Spleen (tissue), 11 donors: Measurements from ENCODE around the gene LRRC4C. TPM values are rescaled to one million over a fixed set of nuclear protein-coding genes. Genes with fewer than 3 reads are reported as not detected.

Experiments
- DNase-seq: peaks from one replicate; pipeline ENCODE4 v3.0.0-alpha.2; 2020
- H3K27ac ChIP-seq, 8 donors: fragments of 200-600 bp; sonication (generic) in 7 of 8; 1 replicate in 4 of 8; 2 replicates in 4 of 8; pipeline versions ENCODE4 v1.5.0 to v1.8.0; 2016 to 2021; ENCODE audit warnings: inconsistent platforms in 4 of 8, mild to moderate bottlenecking in 4 of 8, moderate library complexity in 1 of 8
- H3K27me3 ChIP-seq, 7 donors: fragments of 200-600 bp; sonication (generic) in 6 of 7; replicated peaks in 1 of 7; 1 replicate in 4 of 7; 2 replicates in 3 of 7; pipeline versions ENCODE4 v1.5.0 to v1.8.0; 2016 to 2021; ENCODE audit warnings: inconsistent platforms in 3 of 7, mild to moderate bottlenecking in 1 of 7
- H3K36me3 ChIP-seq, 6 donors: fragments of 200-600 bp; sonication (generic) in 5 of 6; 1 replicate in 4 of 6; 2 replicates in 2 of 6; pipeline versions ENCODE4 v1.5.0 to v1.8.0; 2016 to 2021; ENCODE audit warnings: inconsistent platforms in 2 of 6
- H3K4me1 ChIP-seq, 6 donors: fragments of 200-600 bp; sonication (generic) in 5 of 6; 1 replicate in 3 of 6; 2 replicates in 3 of 6; pipeline versions ENCODE4 v1.5.0 to v1.8.0; 2016 to 2021; ENCODE audit warnings: inconsistent platforms in 3 of 6
- H3K4me3 ChIP-seq, 8 donors: fragments of 200-600 bp; sonication (generic) in 7 of 8; 1 replicate in 4 of 8; 2 replicates in 4 of 8; pipeline versions ENCODE4 v1.5.0 to v1.8.0; 2016 to 2021; ENCODE audit warnings: inconsistent platforms in 4 of 8, mild to moderate bottlenecking in 4 of 8, moderate library complexity in 2 of 8
- H3K9me3 ChIP-seq, 8 donors: fragments of 200-600 bp; sonication (generic) in 7 of 8; 1 replicate in 4 of 8; 2 replicates in 4 of 8; pipeline versions ENCODE4 v1.5.0 to v1.8.0; 2016 to 2021; ENCODE audit warnings: inconsistent platforms in 4 of 8
- POLR2A ChIP-seq, 3 donors: fragments of 450-650 bp; IDR thresholded peaks; one replicate each; pipeline ENCODE4 v1.5.1; 2017; ENCODE audit warnings: antibody characterized with exemption in 3 of 3, mild to moderate bottlenecking in 1 of 3
- POLR2AphosphoS5 ChIP-seq, 3 donors: sonication (generic); formaldehyde crosslinking; IDR thresholded peaks; one replicate each; pipeline ENCODE4 v1.5.1; 2017; ENCODE audit warnings: antibody characterized with exemption in 3 of 3
- WGBS, 5 donors: extraction: QIAGEN DNeasy Blood & Tissue Kit in 3 of 5; methylation state at CpG; one replicate each; pipeline versions ENCODE4 v1.1.5 to v1.1.7; 2013 to 2018; 5-methylcytosine and 5-hydroxymethylcytosine counted together
- intact Hi-C: fragments of 100-400 bp; cut with DNase I; formaldehyde crosslinking; loops from one replicate; pipeline ENCODE4 v1.15.0; 2023; ENCODE audit warnings: low total_unique reads
- polyA plus RNA-seq, 3 donors: library from polyadenylated mRNA; stranded (reverse); fragments of 200-250 nt; gene quantifications; one replicate each; pipeline ENCODE4 v1.2.1, GENCODE V29; 2013
- total RNA-seq, 7 donors: library from RNA; depleted of rRNA in 3 of 7; stranded (reverse); fragments of >200 nt in 3 of 7; fragmentation: NEBNext Ultra II Directional in 4 of 7; extraction: Animal tissue kit (Norgen Biotek cat#: 25700) in 4 of 7; gene quantifications; one replicate each; pipeline versions ENCODE4 v1.1.0 to v1.2.1, GENCODE V29; 2016 to 2021
- TF ChIP-seq, protein P1 (sequence below), 11 experiments: fragments of 200-600 bp in 7 of 11; fragments of 450-650 bp in 4 of 11; sonication (generic) in 4 of 11; IDR thresholded peaks in 8 of 11; conservative IDR thresholded peaks in 3 of 11; 1 replicate in 7 of 11; 2 replicates in 4 of 11; pipeline versions ENCODE4 v1.4.0 to v1.8.0; 2016 to 2021; ENCODE audit warnings: antibody characterized with exemption in 11 of 11, inconsistent platforms in 4 of 11, mild to moderate bottlenecking in 1 of 11
- donor health status: healthy with polysubstance abuse.
- donor health status: DM: no; HTN: no; CAD: no; lungs with moderate emphysema.
- donor health status: DM: no; HTN: no; CAD: no.
- donor health status: Bipolar disorder and iron deficiency.
- donor health status: healthy.
- donor health status: DM: no; HTN: no; CAD: no.
- donor health status: DM: yes; HTN: yes; CAD: no.

The LRRC4C gene
- total and polyA plus RNA-seq, 10 donors, result 0.15 to 8.9 (median 1.9) TPM

DNA sequence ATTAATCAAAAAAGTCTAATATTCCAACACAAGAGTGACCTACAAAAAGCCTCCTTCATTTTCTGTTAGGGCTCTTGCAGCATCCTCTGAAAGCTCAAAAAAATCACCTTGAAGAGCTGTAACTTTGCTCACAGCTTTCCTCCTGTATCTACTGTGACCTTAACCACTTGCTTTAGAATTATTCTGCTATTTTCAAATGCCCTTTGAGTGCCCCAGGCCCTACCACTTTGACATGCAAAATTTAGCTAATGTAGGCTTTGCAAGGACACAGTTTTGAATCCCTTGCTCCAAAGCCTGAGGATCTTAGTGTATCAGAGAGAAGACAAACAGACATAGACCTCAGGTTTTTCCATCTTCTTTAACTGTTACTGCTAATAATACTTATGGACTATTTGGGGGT lies 253.1 kb downstream of the LRRC4C start:
- DNase-seq, result no peak
- intact Hi-C loops, result no loop called here
- Histone ChIP-seq H3K9me3 (peaks cover 0 to 5% (median 0%) of the 10 kb centered on the region in 8 donors), H3K27me3 (no peaks in the 10 kb centered on the region), H3K4me3 (no peak overlapping the region), H3K36me3 (no peaks in the 10 kb centered on the region), H3K4me1 (no peaks in the 10 kb centered on the region), H3K27ac (no peak overlapping the region)
- TF ChIP-seq POLR2A (IDR thresholded peaks at IDR 0.05) (no peak), POLR2AphosphoS5 (IDR thresholded peaks at IDR 0.05) (no peak)
- TF ChIP-seq, protein P1, sequence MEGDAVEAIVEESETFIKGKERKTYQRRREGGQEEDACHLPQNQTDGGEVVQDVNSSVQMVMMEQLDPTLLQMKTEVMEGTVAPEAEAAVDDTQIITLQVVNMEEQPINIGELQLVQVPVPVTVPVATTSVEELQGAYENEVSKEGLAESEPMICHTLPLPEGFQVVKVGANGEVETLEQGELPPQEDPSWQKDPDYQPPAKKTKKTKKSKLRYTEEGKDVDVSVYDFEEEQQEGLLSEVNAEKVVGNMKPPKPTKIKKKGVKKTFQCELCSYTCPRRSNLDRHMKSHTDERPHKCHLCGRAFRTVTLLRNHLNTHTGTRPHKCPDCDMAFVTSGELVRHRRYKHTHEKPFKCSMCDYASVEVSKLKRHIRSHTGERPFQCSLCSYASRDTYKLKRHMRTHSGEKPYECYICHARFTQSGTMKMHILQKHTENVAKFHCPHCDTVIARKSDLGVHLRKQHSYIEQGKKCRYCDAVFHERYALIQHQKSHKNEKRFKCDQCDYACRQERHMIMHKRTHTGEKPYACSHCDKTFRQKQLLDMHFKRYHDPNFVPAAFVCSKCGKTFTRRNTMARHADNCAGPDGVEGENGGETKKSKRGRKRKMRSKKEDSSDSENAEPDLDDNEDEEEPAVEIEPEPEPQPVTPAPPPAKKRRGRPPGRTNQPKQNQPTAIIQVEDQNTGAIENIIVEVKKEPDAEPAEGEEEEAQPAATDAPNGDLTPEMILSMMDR (IDR thresholded peaks at IDR 0.05 in 8 of 11, conservative IDR thresholded peaks at IDR 0.05 in 3 of 11), result no peak

DNA sequence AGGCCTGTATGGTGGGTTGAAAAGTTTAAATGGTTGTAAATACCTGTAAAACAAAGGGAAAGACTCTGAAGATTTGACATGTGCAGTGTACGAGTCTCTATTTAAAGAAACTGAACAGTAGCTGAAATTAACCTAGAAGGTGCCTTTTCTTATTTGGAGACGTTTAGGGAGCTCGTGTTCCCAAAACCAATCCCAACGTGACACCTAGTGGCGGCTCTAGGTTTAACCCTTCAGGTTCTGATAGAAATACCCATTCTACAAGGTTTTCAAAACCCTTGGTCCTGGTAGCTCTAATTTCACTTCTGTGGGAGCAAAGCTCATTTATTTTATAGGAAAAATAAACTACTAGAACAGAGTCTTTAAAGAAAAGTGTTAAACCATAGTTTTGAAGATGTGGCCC lies 258.3 kb downstream of the LRRC4C start:
- peaks cover 0 to 8% (median 2%) of the 10 kb centered on the region in 8 donors for H3K9me3 ChIP-seq
- no peaks in the 10 kb centered on the region for H3K27me3 ChIP-seq
- 3 to 6% (median 5%) methylated on average over 5 of the region's 5 CpGs for WGBS, 5 donors
- H3K4me3 ChIP-seq, result no peak overlapping the region
- TF ChIP-seq, protein P1 (IDR thresholded peaks at IDR 0.05 in 8 of 11, conservative IDR thresholded peaks at IDR 0.05 in 3 of 11), result peak in 1 of 11 experiments; percentile 17
- TF ChIP-seq POLR2A (IDR thresholded peaks at IDR 0.05) (no peak), POLR2AphosphoS5 (IDR thresholded peaks at IDR 0.05) (no peak)
- no peak for DNase-seq
- H3K4me1 ChIP-seq, result no peaks in the 10 kb centered on the region
- intact Hi-C loops, result no loop called here
- no peak overlapping the region for H3K27ac ChIP-seq
- no peaks in the 10 kb centered on the region for H3K36me3 ChIP-seq

DNA sequence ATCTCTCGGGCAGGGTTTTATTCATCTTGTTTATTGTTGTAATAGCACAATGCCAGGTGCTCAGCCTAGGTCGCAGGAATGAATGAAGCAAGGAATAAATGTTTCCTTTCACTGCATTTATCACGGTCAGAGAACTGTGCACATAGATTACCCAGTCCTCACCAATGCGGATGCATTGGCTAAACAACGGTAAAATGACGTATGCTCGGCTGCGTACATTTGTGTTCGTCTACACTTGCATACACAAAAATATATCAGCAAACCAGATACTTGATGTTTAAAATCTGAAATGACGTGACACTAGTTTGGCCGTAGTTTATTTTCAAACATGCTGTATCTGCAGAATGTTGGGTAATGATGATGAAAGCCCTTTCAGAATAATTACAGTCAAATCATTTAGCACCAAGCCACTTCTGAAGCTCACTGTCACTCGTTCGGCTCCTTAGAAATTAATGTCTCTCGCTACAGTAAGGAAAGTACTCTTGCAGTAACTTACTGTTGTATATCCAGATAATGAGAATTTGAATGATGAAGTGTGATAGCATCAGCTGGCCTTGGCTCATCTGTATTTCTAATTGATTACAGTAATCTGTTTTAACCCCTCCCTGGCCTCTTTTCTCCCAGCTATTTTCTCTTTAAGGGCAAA lies 268.9 kb downstream of the LRRC4C start:
- TF ChIP-seq POLR2A (IDR thresholded peaks at IDR 0.05), result no peak
- no peak for TF ChIP-seq POLR2AphosphoS5 (IDR thresholded peaks at IDR 0.05)
- TF ChIP-seq, protein P1 (IDR thresholded peaks at IDR 0.05 in 8 of 11, conservative IDR thresholded peaks at IDR 0.05 in 3 of 11), result no peak
- no peaks in the 10 kb centered on the region for H3K36me3 ChIP-seq
- no peaks in the 10 kb centered on the region for H3K4me1 ChIP-seq
- no peak for DNase-seq
- 75 to 89% (median 84%) methylated on average over 14 of the region's 14 CpGs for WGBS, 5 donors
- intact Hi-C loops, result no loop called here
- H3K27me3 ChIP-seq, result no peaks in the 10 kb centered on the region
- peaks cover 0 to 33% (median 10%) of the 10 kb centered on the region in 8 donors for H3K9me3 ChIP-seq
- no peak overlapping the region for H3K27ac ChIP-seq
- no peak overlapping the region for H3K4me3 ChIP-seq

DNA sequence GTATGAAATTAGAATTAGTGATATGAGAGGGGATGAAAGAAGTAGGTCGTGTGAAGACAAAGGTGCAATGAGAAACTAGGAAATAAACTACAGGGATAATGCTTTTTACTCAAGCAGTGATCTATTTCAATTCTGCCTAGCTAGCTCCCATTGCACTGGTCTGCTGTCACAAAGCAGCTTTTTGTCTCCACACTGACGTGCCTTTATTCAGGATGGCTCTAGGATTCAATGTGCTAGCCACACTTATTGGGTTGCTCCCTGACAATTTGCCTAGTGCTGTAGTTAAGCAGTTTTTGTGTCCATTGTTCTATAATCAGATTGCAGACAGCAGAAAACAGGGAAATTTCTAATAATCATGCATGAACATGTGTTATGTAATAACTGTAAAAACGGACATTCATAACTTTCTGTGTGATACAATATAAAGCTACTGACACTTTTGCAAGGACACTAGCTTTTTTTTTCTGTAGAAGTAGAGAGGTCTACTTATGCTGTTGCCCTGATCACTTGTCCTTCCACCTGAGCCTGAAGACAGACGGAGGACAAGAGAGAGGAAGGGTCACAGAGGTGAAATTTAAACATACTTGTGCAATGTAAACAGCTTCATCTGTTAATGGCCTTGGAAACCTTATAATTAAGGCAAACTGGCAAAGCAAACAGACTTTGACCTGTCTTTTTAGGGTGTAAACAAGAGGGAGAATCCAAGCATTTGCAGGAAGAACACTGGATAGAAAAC lies 269.6 kb downstream of the LRRC4C start:
- no peak for DNase-seq
- H3K9me3 ChIP-seq, result peaks cover 0 to 33% (median 14%) of the 10 kb centered on the region in 8 donors
- H3K27me3 ChIP-seq, result no peaks in the 10 kb centered on the region
- H3K4me3 ChIP-seq, result no peak overlapping the region
- TF ChIP-seq, protein P1 (IDR thresholded peaks at IDR 0.05 in 8 of 11, conservative IDR thresholded peaks at IDR 0.05 in 3 of 11), result no peak
- TF ChIP-seq POLR2AphosphoS5 (IDR thresholded peaks at IDR 0.05) (no peak), POLR2A (IDR thresholded peaks at IDR 0.05) (no peak)
- no peaks in the 10 kb centered on the region for H3K4me1 ChIP-seq
- WGBS, 5 donors, result 56 to 80% (median 61%) methylated on average over 4 of the region's 4 CpGs
- intact Hi-C loops, result no loop called here
- H3K36me3 ChIP-seq, result no peaks in the 10 kb centered on the region
- no peak overlapping the region for H3K27ac ChIP-seq
